WERI-Rb-1 (cell line): ENCODE results near the gene EBF3.

Experiments
- DNase-seq: peaks from one replicate; pipeline ENCODE4 v3.0.0-alpha.2; 2020
- H3K27ac ChIP-seq: fragments of 250-450 bp; sonication (Bioruptor Pico); 2 replicates; pipeline ENCODE4 v1.5.1; 2020; ENCODE audit warnings: mild to moderate bottlenecking, moderate library complexity
- H3K27me3 ChIP-seq: fragments of 250-450 bp; sonication (Bioruptor Pico); 2 replicates; pipeline ENCODE4 v1.5.1; 2021; ENCODE audit warnings: mild to moderate bottlenecking, low read depth, moderate library complexity; ENCODE audit not compliant: insufficient read depth, severe bottlenecking
- H3K36me3 ChIP-seq: fragments of 250-450 bp; sonication (Bioruptor Pico); 2 replicates; pipeline ENCODE4 v1.5.1; 2020; ENCODE audit warnings: mild to moderate bottlenecking, moderate library complexity
- H3K4me3 ChIP-seq: 2 replicates; pipeline ENCODE4 v1.5.1; 2011; ENCODE audit warnings: low read depth, mild to moderate bottlenecking, control low read depth, low read length
- H3K9me3 ChIP-seq: fragments of 250-450 bp; sonication (Bioruptor Pico); 2 replicates; pipeline ENCODE4 v1.5.1; 2021; ENCODE audit warnings: mild to moderate bottlenecking, moderate library complexity; ENCODE audit not compliant: severe bottlenecking
- CTCF ChIP-seq: IDR thresholded peaks from 2 replicates; pipeline ENCODE4 v1.5.1; 2011; ENCODE audit warnings: low read depth, mild to moderate bottlenecking, control low read depth, inconsistent platforms, low read length

Gene EBF3

GRCh38 chr10:129883029-129883428 lies 81.0 kb downstream of the EBF3 start:
- no peak for DNase-seq
- no peaks in the 10 kb centered on the region for H3K27me3 ChIP-seq
- no peaks in the 10 kb centered on the region for H3K36me3 ChIP-seq
- no peak overlapping the region for H3K4me3 ChIP-seq
- H3K27ac ChIP-seq = no peak overlapping the region
- no peaks in the 10 kb centered on the region for H3K9me3 ChIP-seq
- TF ChIP-seq CTCF = no peak

GRCh38 chr10:129882291-129883010 lies 81.6 kb downstream of the EBF3 start:
- H3K36me3 ChIP-seq = no peaks in the 10 kb centered on the region
- TF ChIP-seq CTCF = no peak
- H3K27me3 ChIP-seq = no peaks in the 10 kb centered on the region
- no peak overlapping the region for H3K27ac ChIP-seq
- DNase-seq = no peak
- no peaks in the 10 kb centered on the region for H3K9me3 ChIP-seq
- no peak overlapping the region for H3K4me3 ChIP-seq

- no peaks in the 10 kb centered on the region for H3K9me3 ChIP-seq
- H3K36me3 ChIP-seq = no peaks in the 10 kb centered on the region
- H3K27ac ChIP-seq = no peak overlapping the region
- H3K27me3 ChIP-seq = no peaks in the 10 kb centered on the region
- no peak for DNase-seq
- no peak for TF ChIP-seq CTCF
- no peak overlapping the region for H3K4me3 ChIP-seq
These were observed 82.4 kb downstream of the EBF3 start for GRCh38 chr10:129881641-129882040.

GRCh38 chr10:129880191-129880870 lies 83.7 kb downstream of the EBF3 start:
- Histone ChIP-seq H3K4me3 (no peak overlapping the region), H3K36me3 (no peaks in the 10 kb centered on the region), H3K27me3 (no peaks in the 10 kb centered on the region), H3K9me3 (no peaks in the 10 kb centered on the region), H3K27ac (no peak overlapping the region)
- TF ChIP-seq CTCF = no peak
- no peak for DNase-seq

- Histone ChIP-seq H3K36me3 (no peaks in the 10 kb centered on the region), H3K4me3 (no peak overlapping the region), H3K27me3 (no peaks in the 10 kb centered on the region), H3K9me3 (no peaks in the 10 kb centered on the region), H3K27ac (no peak overlapping the region)
- TF ChIP-seq CTCF = no peak
- DNase-seq = no peak
These were observed 84.4 kb downstream of the EBF3 start for GRCh38 chr10:129879655-129880054.
